AG04449 (cell line): ENCODE data around the gene NAA10.

Source experiments
- CTCF ChIA-PET: fragments of 350-600 bp; formaldehyde crosslinking; extraction: SDS; loops from one replicate; lab custom pipeline; 2021; ENCODE audit warnings: antibody characterized with exemption; lab: Yijun Ruan, JAX
- POLR2A ChIA-PET: fragments of 400-600, 350-600 bp; formaldehyde crosslinking; extraction: SDS; loops from one replicate; lab custom pipeline; 2020; ENCODE audit warnings: antibody characterized with exemption, inconsistent platforms; lab: Yijun Ruan, JAX
- DNase-seq: peaks from one replicate; pipeline ENCODE4 v3.0.0-alpha.2; 2010; ENCODE audit warnings: low read depth, low spot score
- H3K4me3 ChIP-seq: 2 replicates; pipeline ENCODE4 v1.5.1; 2011; ENCODE audit warnings: low read depth, mild to moderate bottlenecking, control low read depth, low read length
- CTCF ChIP-seq: IDR thresholded peaks from one replicate; pipeline ENCODE4 v1.5.1; 2011; ENCODE audit warnings: mild to moderate bottlenecking, moderate library complexity, low read length, control low read depth, inconsistent platforms; ENCODE audit not compliant: insufficient read depth; ENCODE audit errors: missing control alignments

Gene NAA10

GRCh38 chrX:153882557-153882956 is 52.3 kb downstream of the NAA10 start:
- POLR2A ChIA-PET: no interaction called here
- no peak for TF ChIP-seq CTCF
- no peak for DNase-seq
- CTCF ChIA-PET: no interaction called here
- H3K4me3 ChIP-seq: no peak overlapping the region

DNA sequence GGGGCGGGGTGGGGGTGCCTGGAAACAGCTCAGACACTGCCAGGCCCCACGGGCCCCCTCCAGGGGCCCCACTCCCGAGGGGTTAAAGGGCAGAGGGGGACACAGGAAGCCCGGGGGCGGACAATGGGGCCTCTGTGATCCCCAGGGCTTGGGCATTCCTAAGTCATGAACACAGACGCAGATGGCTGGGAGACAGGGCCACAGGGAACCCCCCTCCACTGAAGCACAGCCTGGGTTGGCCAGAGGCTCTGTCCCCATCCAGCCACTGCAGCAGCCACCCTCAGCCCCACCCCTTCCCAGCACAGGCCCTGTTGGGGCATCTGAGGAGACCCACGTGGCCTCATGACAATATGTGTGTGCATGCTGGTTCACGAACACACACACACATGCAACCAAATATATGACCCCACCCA is 52.7 kb downstream of the NAA10 start:
- ChIA-PET POLR2A (no interaction called here), CTCF (no interaction called here)
- no peak for TF ChIP-seq CTCF
- no peak for DNase-seq
- no peak overlapping the region for H3K4me3 ChIP-seq

- DNase-seq: no peak
- no peak for TF ChIP-seq CTCF
- ChIA-PET POLR2A (no interaction called here), CTCF (no interaction called here)
- H3K4me3 ChIP-seq: no peak overlapping the region
Observed at GRCh38 chrX:153881281-153881680, 53.6 kb downstream of the NAA10 start.

- ChIA-PET POLR2A (no interaction called here), CTCF (no interaction called here)
- DNase-seq: no peak
- no peak overlapping the region for H3K4me3 ChIP-seq
- TF ChIP-seq CTCF: no peak
Observed at GRCh38 chrX:153880440-153880815, 54.4 kb downstream of the NAA10 start.

DNA sequence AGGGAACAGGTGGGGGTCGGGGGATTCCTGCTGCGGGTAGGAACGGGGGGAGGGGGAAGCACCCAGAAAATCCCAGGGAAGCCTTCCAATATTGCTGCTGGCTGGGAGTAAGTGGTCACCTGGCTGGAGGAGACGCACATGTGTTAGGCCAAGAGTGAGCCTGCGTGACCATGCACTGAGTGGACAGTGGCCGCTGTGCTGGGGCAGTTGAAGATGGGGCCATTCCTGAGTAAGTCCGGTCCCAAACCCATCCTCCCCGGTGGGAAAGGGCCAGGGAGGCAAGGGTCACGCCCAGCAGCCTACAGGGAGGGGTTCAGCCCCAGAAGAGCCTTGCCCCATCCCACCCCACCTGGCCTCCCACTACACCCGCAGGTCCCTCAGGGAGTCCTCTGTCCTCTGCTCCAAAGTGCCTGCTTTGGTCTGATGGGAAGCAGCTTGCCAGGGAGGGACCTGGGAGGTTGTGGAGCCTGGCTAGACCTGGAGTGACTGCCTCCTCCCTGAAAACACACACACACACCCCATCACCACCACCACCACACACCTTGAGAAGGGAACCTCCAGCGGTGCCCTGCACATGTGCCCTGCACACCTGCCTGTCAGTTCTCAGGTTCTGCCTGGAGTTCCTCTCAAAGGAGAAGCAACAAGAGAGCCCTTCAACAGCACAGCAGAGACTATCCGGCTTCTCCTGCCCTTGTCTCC is 54.9 kb downstream of the NAA10 start:
- TF ChIP-seq CTCF: no peak
- ChIA-PET CTCF (no interaction called here), POLR2A (interaction anchor here (1.4 kb wide), 1 partner anchor 86 kb away, joined by 6 read pairs; the partner anchor contains the start of genes IDH3G and SSR4)
- no peak for DNase-seq
- H3K4me3 ChIP-seq: no peak overlapping the region
